K562 (cell line): ENCODE measurements around the gene NEMF. TPM values are rescaled to one million over a fixed set of nuclear protein-coding genes. Genes with fewer than 3 reads are reported as not detected.

Experiments
- ADNP ChIP-seq: fragments of 200-800 bp; sonication (Bioruptor generic); IDR thresholded peaks from 2 replicates; pipeline ENCODE4 v1.6.1; 2016; ENCODE audit warnings: missing genetic modification characterization, missing compliant biosample characterization
- CREBBP ChIP-seq: IDR thresholded peaks from one replicate; pipeline ENCODE4 v1.6.1; 2012; ENCODE audit warnings: low read depth, mild to moderate bottlenecking, control low read depth, inconsistent platforms, low read length
- DIDO1 ChIP-seq: fragments of 450-650 bp; IDR thresholded peaks from 2 replicates; pipeline ENCODE4 v1.6.1; 2016; ENCODE audit warnings: low read depth, missing biosample characterization, missing genetic modification characterization
- GABPB1 ChIP-seq: sonication (generic); formaldehyde crosslinking; IDR thresholded peaks from 2 replicates; pipeline ENCODE4 v1.8.0; 2022; ENCODE audit warnings: mild to moderate bottlenecking, missing genetic modification reagents
- HDGF ChIP-seq: fragments of 450-650 bp; IDR thresholded peaks from 2 replicates; pipeline ENCODE4 v1.6.1; 2016
- PCBP2 ChIP-seq: fragments of 200-400 bp; formaldehyde crosslinking; IDR thresholded peaks from 2 replicates; pipeline ENCODE4 v1.6.1; 2018; ENCODE audit warnings: low read length, low read depth, mild to moderate bottlenecking, moderate library complexity; ENCODE audit not compliant: poor library complexity, severe bottlenecking
- RUNX1 ChIP-seq: sonication (generic); IDR thresholded peaks from 2 replicates; pipeline ENCODE4 v1.6.1; 2016; ENCODE audit warnings: antibody characterized with exemption, low read depth
- SIRT6 ChIP-seq: IDR thresholded peaks from one replicate; pipeline ENCODE4 v1.6.1; 2012; ENCODE audit warnings: low read depth, mild to moderate bottlenecking, control low read depth, inconsistent platforms, low read length, moderate library complexity
- TAF7 ChIP-seq: fragments of 450-650 bp; IDR thresholded peaks from 2 replicates; pipeline ENCODE4 v1.6.1; 2016; ENCODE audit warnings: missing genetic modification characterization, missing compliant biosample characterization
- TAF9B ChIP-seq: fragments of 450-650 bp; IDR thresholded peaks from 2 replicates; pipeline ENCODE4 v1.6.1; 2018; ENCODE audit warnings: mild to moderate bottlenecking; ENCODE audit not compliant: partially characterized antibody
- ZNF175 ChIP-seq: fragments of 200-800 bp; sonication (Bioruptor generic); IDR thresholded peaks from 2 replicates; pipeline ENCODE4 v1.6.1; 2016; ENCODE audit warnings: low read depth, mild to moderate bottlenecking, missing genetic modification characterization, missing compliant biosample characterization
- ZNF23 ChIP-seq: fragments of 250-450 bp; sonication (Bioruptor Pico); IDR thresholded peaks from 2 replicates; pipeline ENCODE4 v1.4.0; 2020; ENCODE audit warnings: mild to moderate bottlenecking
- ZNF57 ChIP-seq: fragments of 450-650 bp; formaldehyde crosslinking; IDR thresholded peaks from 2 replicates; pipeline ENCODE4 v1.4.0; 2020; ENCODE audit warnings: mild to moderate bottlenecking, moderate library complexity
- polyA plus RNA-seq, 8 experiments: library from polyadenylated mRNA; depleted of rRNA in 4 of 8; stranded (reverse) in 5 of 8; unstranded in 3 of 8; fragments of >200 nt; fragmentation: Nextera tagmentation in 2 of 8; fragmentation: Illumina TruSeq in 1 of 8; extraction: Ambion mirVana in 2 of 8; extraction: Trizol in 1 of 8; gene quantifications; 2 replicates each; pipeline versions ENCODE4 v1.2.1 to v1.2.3, GENCODE V29; 2011 to 2014; ENCODE audit warnings: inconsistent platforms in 1 of 8, missing spikeins in 1 of 8
- total RNA-seq, 7 experiments: library from RNA; depleted of rRNA in 6 of 7; stranded (reverse); fragments of >200 nt in 6 of 7; fragmentation: Illumina TruSeq in 2 of 7; extraction: Trizol in 2 of 7; gene quantifications; 2 replicates each; pipeline versions ENCODE4 v1.2.1 to v1.2.3, GENCODE V29; 2011 to 2021; ENCODE audit warnings: low replicate concordance in 1 of 7
- TF ChIP-seq, protein P1 (sequence below): fragments of 250-450 bp; sonication (Bioruptor Pico); IDR thresholded peaks from 2 replicates; pipeline ENCODE4 v1.8.0; 2021; ENCODE audit warnings: moderate library complexity, mild to moderate bottlenecking, inconsistent platforms
- TF ChIP-seq, protein P2 (sequence below): sonication (generic); formaldehyde crosslinking; IDR thresholded peaks from 2 replicates; pipeline ENCODE4 v1.8.1; 2022; ENCODE audit warnings: missing genetic modification reagents
- TF ChIP-seq, protein P3 (sequence below): fragments of 450-650 bp; IDR thresholded peaks from 2 replicates; pipeline ENCODE4 v1.6.1; 2016; ENCODE audit warnings: antibody characterized with exemption
- TF ChIP-seq, protein P4 (sequence below): sonication (generic); formaldehyde crosslinking; IDR thresholded peaks from 2 replicates; pipeline ENCODE4 v1.8.0; 2022; ENCODE audit warnings: missing genetic modification reagents, mild to moderate bottlenecking, moderate library complexity, borderline replicate concordance
- TF ChIP-seq, protein P5 (sequence below), 2 experiments: fragments of 450-650 bp in 1 of 2; sonication (generic) in 1 of 2; formaldehyde crosslinking in 1 of 2; IDR thresholded peaks in 1 of 2; conservative IDR thresholded peaks in 1 of 2; 2 replicates each; pipeline versions ENCODE4 v1.6.1 to v1.8.1; 2016 to 2023; ENCODE audit warnings: mild to moderate bottlenecking in 2 of 2, moderate library complexity in 2 of 2, inconsistent platforms in 1 of 2, missing genetic modification reagents in 1 of 2
- TF ChIP-seq, protein P6 (sequence below): fragments of 250-450 bp; sonication (Bioruptor Pico); IDR thresholded peaks from 2 replicates; pipeline ENCODE4 v1.8.0; 2022; ENCODE audit warnings: inconsistent platforms, mild to moderate bottlenecking, moderate library complexity, borderline replicate concordance

The NEMF gene
- total and polyA plus RNA-seq, 9 of the 15 experiments (the other 6 are each of a cell fraction or from before 2014, with no cell fraction given): 38.8 to 94.4 (median 61.0) TPM

DNA sequence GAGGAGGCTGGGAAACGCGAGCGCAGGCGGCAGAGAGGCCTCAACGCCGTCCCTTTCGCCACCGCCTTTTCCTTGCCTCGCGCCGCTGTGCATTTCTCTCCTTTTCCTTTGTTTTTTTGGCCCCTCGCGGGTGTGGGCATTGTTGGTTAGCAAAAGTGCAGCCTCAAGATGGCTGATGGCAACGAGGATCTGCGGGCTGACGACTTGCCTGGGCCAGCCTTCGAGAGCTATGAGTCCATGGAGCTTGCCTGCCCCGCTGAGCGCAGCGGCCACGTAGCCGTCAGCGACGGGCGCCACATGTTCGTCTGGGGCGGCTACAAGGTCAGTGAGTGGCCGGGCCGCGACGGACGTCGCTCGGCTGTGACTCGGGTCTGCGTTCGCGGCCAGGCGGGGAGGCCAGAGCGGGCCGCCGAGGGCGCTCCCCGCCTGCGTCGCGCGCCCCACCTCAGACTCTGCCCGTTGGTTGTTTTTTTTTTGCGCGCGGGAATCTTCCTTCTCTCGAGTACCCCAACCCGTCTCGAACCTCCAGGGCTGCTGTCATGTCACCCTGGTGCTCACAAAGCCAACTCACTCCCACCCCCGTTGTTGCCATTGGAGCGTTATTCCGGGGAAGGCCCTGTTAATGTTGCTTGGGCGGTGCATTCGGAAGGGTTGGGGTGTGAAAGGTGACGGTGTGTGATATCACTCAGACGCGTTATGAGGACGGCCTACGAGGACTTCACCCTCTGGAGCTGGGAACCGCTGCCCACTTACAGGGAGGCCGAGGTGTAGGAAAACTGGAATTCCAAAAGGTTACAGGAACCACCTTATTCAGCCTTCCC, 84.1 kb downstream of the NEMF start (continued):
- TF ChIP-seq, protein P1, sequence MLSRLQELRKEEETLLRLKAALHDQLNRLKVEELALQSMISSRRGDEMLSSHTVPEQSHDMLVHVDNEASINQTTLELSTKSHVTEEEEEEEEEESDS (CRISPR knock-in tag): no peak
- TF ChIP-seq ZNF57: no peak
- no peak for TF ChIP-seq ZNF23 (CRISPR knock-in tag)
- peak; percentile 19; the same call in 1 of the 2 replicates for TF ChIP-seq ZNF175
- TF ChIP-seq, protein P2, sequence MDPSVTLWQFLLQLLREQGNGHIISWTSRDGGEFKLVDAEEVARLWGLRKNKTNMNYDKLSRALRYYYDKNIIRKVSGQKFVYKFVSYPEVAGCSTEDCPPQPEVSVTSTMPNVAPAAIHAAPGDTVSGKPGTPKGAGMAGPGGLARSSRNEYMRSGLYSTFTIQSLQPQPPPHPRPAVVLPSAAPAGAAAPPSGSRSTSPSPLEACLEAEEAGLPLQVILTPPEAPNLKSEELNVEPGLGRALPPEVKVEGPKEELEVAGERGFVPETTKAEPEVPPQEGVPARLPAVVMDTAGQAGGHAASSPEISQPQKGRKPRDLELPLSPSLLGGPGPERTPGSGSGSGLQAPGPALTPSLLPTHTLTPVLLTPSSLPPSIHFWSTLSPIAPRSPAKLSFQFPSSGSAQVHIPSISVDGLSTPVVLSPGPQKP (CRISPR knock-in tag): no peak
- TF ChIP-seq, protein P3, sequence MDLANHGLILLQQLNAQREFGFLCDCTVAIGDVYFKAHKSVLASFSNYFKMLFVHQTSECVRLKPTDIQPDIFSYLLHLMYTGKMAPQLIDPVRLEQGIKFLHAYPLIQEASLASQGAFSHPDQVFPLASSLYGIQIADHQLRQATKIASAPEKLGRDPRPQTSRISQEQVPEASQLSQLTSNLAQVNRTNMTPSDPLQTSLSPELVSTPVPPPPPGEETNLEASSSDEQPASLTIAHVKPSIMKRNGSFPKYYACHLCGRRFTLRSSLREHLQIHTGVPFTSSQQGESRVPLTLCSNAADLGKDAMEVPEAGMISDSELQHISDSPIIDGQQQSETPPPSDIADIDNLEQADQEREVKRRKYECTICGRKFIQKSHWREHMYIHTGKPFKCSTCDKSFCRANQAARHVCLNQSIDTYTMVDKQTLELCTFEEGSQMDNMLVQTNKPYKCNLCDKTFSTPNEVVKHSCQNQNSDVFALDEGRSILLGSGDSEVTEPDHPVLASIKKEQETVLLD: no peak
- TF ChIP-seq, protein P4, sequence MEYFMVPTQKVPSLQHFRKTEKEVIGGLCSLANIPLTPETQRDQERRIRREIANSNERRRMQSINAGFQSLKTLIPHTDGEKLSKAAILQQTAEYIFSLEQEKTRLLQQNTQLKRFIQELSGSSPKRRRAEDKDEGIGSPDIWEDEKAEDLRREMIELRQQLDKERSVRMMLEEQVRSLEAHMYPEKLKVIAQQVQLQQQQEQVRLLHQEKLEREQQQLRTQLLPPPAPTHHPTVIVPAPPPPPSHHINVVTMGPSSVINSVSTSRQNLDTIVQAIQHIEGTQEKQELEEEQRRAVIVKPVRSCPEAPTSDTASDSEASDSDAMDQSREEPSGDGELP (CRISPR knock-in tag): peak; percentile 50
- TF ChIP-seq TAF9B: no peak
- TF ChIP-seq HDGF: no peak
- no peak for TF ChIP-seq SIRT6
- no peak for TF ChIP-seq ADNP
- no peak for TF ChIP-seq TAF7 (tag)
- peak; percentile 53; the same call in 1 of the 2 replicates for TF ChIP-seq GABPB1
- TF ChIP-seq DIDO1: no peak
- TF ChIP-seq CREBBP: no peak
- no peak for TF ChIP-seq PCBP2
- TF ChIP-seq, protein P5, sequence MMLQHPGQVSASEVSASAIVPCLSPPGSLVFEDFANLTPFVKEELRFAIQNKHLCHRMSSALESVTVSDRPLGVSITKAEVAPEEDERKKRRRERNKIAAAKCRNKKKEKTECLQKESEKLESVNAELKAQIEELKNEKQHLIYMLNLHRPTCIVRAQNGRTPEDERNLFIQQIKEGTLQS (IDR thresholded peaks at IDR 0.05): no peak
- TF ChIP-seq, protein P5 (CRISPR knock-in tag; conservative IDR thresholded peaks at IDR 0.05): no peak
- TF ChIP-seq, protein P6, sequence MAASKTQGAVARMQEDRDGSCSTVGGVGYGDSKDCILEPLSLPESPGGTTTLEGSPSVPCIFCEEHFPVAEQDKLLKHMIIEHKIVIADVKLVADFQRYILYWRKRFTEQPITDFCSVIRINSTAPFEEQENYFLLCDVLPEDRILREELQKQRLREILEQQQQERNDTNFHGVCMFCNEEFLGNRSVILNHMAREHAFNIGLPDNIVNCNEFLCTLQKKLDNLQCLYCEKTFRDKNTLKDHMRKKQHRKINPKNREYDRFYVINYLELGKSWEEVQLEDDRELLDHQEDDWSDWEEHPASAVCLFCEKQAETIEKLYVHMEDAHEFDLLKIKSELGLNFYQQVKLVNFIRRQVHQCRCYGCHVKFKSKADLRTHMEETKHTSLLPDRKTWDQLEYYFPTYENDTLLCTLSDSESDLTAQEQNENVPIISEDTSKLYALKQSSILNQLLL (CRISPR knock-in tag): no peak
- no peak for TF ChIP-seq RUNX1
